ENCODE measurements around the gene TNFAIP8L2. TPM values are rescaled to one million over a fixed set of nuclear protein-coding genes. Genes with fewer than 3 reads are reported as not detected.

TNFAIP8L2 gene
- total and polyA plus RNA-seq, 2 donors from 2014 or later: 1.8 to 6.3 TPM

- Histone ChIP-seq H3K9ac (ENCODE audit: low read length in 3 of 3) (no peak overlapping the region), H3K27ac (ENCODE audit: low read depth in 2 of 2, low read length in 2 of 2) (no peak overlapping the region), H3K4me3 (ENCODE audit: low read length in 3 of 3) (no peak overlapping the region), H3K27me3 (ENCODE audit: control insufficient read depth, insufficient read depth, low read length) (no peaks in the 10 kb centered on the region), H3K9me3 (ENCODE audit: control insufficient read depth in 2 of 3, insufficient read depth in 1 of 3, low read length in 3 of 3) (no peaks in the 10 kb centered on the region), H3K36me3 (ENCODE audit: control insufficient read depth in 2 of 3, insufficient read depth in 3 of 3, low read length in 3 of 3) (peaks cover 6 to 26% (median 20%) of the 10 kb centered on the region in 3 donors), H3K4me1 (ENCODE audit: control insufficient read depth in 2 of 3, insufficient read depth in 2 of 3, low read depth in 1 of 3, low read length in 3 of 3) (no peaks in the 10 kb centered on the region)
- FAIRE-seq (no peak), DNase-seq (no peak)
- TF ChIP-seq, protein P1, sequence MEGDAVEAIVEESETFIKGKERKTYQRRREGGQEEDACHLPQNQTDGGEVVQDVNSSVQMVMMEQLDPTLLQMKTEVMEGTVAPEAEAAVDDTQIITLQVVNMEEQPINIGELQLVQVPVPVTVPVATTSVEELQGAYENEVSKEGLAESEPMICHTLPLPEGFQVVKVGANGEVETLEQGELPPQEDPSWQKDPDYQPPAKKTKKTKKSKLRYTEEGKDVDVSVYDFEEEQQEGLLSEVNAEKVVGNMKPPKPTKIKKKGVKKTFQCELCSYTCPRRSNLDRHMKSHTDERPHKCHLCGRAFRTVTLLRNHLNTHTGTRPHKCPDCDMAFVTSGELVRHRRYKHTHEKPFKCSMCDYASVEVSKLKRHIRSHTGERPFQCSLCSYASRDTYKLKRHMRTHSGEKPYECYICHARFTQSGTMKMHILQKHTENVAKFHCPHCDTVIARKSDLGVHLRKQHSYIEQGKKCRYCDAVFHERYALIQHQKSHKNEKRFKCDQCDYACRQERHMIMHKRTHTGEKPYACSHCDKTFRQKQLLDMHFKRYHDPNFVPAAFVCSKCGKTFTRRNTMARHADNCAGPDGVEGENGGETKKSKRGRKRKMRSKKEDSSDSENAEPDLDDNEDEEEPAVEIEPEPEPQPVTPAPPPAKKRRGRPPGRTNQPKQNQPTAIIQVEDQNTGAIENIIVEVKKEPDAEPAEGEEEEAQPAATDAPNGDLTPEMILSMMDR (IDR thresholded peaks at IDR 0.05; ENCODE audit: borderline replicate concordance, extremely low read depth, insufficient read depth): no peak
- intact Hi-C loops (cut with DNase I): loop anchor here (10.0 kb wide), 1 partner anchor 54 kb away; no protein-coding TSS in a partner anchor
These were observed 1.9 kb downstream of the TNFAIP8L2 start for GRCh38 chr1:151158326-151158725.

DNA sequence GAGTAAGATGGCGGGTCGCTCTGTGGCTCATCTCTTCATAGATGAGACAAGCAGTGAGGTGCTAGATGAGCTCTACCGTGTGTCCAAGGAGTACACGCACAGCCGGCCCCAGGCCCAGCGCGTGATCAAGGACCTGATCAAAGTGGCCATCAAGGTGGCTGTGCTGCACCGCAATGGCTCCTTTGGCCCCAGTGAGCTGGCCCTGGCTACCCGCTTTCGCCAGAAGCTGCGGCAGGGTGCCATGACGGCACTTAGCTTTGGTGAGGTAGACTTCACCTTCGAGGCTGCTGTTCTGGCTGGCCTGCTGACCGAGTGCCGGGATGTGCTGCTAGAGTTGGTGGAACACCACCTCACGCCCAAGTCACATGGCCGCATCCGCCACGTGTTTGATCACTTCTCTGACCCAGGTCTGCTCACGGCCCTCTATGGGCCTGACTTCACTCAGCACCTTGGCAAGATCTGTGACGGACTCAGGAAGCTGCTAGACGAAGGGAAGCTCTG is 2.4 kb downstream of the TNFAIP8L2 start:
- intact Hi-C loops (cut with DNase I): loop anchor here (10.0 kb wide), 1 partner anchor 54 kb away; no protein-coding TSS in a partner anchor
- peak in 1 of 5 donors; percentile 67 for DNase-seq
- H3K36me3 ChIP-seq (ENCODE audit: control insufficient read depth in 2 of 3, insufficient read depth in 3 of 3, low read length in 3 of 3): peaks cover 6 to 26% (median 20%) of the 10 kb centered on the region in 3 donors

GRCh38 chr1:151159373-151159772 is 2.9 kb downstream of the TNFAIP8L2 start:
- H3K27ac ChIP-seq (ENCODE audit: low read depth in 2 of 2, low read length in 2 of 2): no peak overlapping the region
- peaks cover 6 to 26% (median 20%) of the 10 kb centered on the region in 3 donors for H3K36me3 ChIP-seq (ENCODE audit: control insufficient read depth in 2 of 3, insufficient read depth in 3 of 3, low read length in 3 of 3)
- H3K9ac ChIP-seq (ENCODE audit: low read length in 3 of 3): no peak overlapping the region
- intact Hi-C loops (cut with DNase I): loop anchor here (10.0 kb wide), 1 partner anchor 55 kb away; no protein-coding TSS in a partner anchor
- TF ChIP-seq, protein P1 (IDR thresholded peaks at IDR 0.05; ENCODE audit: borderline replicate concordance, extremely low read depth, insufficient read depth): no peak
- no peaks in the 10 kb centered on the region for H3K9me3 ChIP-seq (ENCODE audit: control insufficient read depth in 2 of 3, insufficient read depth in 1 of 3, low read length in 3 of 3)
- H3K4me1 ChIP-seq (ENCODE audit: control insufficient read depth in 2 of 3, insufficient read depth in 2 of 3, low read depth in 1 of 3, low read length in 3 of 3): peaks cover 0 to 6% (median 1%) of the 10 kb centered on the region in 3 donors
- H3K27me3 ChIP-seq (ENCODE audit: control insufficient read depth, insufficient read depth, low read length): no peaks in the 10 kb centered on the region
- no peak for FAIRE-seq
- H3K4me3 ChIP-seq (ENCODE audit: low read length in 3 of 3): no peak overlapping the region
- no peak for DNase-seq

More for the DNA sequence above, 2.4 kb downstream of the TNFAIP8L2 start:
- Histone ChIP-seq H3K27ac (ENCODE audit: low read depth in 2 of 2, low read length in 2 of 2) (no peak overlapping the region), H3K27me3 (ENCODE audit: control insufficient read depth, insufficient read depth, low read length) (no peaks in the 10 kb centered on the region), H3K4me3 (ENCODE audit: low read length in 3 of 3) (no peak overlapping the region), H3K9ac (ENCODE audit: low read length in 3 of 3) (no peak overlapping the region), H3K4me1 (ENCODE audit: control insufficient read depth in 2 of 3, insufficient read depth in 2 of 3, low read depth in 1 of 3, low read length in 3 of 3) (peaks cover 0 to under 1% (median 0%) of the 10 kb centered on the region in 3 donors), H3K9me3 (ENCODE audit: control insufficient read depth in 2 of 3, insufficient read depth in 1 of 3, low read length in 3 of 3) (no peaks in the 10 kb centered on the region)
- FAIRE-seq: no peak
- TF ChIP-seq, protein P1 (IDR thresholded peaks at IDR 0.05; ENCODE audit: borderline replicate concordance, extremely low read depth, insufficient read depth): no peak

Measured in kidney (tissue), 14 donors.